ENCODE data around the gene CDC16. TPM values are rescaled to one million over a fixed set of nuclear protein-coding genes. Genes with fewer than 3 reads are reported as not detected.
"Not testable (repeated sequence)": the region's sequence is repeated elsewhere in the genome, so short reads cannot be mapped to it uniquely, and the experiment has no call there.

CDC16 gene
- total RNA-seq, 1 donor from 2014 or later = 91.4 TPM

- peaks cover 52% of the 10 kb centered on the region for H3K36me3 Mint-ChIP-seq (ENCODE audit: low read depth)
- no peak for DNase-seq (ENCODE audit: low spot score)
- no peak overlapping the region for H3K27ac Mint-ChIP-seq
- H3K4me1 Mint-ChIP-seq (ENCODE audit: low read depth) = peaks cover 19% of the 10 kb centered on the region
- H3K9me3 Mint-ChIP-seq = no peaks in the 10 kb centered on the region
- no peak overlapping the region for H3K4me3 Mint-ChIP-seq
- intact Hi-C loops (cut with micrococcal nuclease) = no loop called here
- H3K27me3 Mint-ChIP-seq (ENCODE audit: insufficient read depth) = no peaks in the 10 kb centered on the region
Measured at GRCh38 chr13:114257014-114257413, 22.3 kb downstream of the CDC16 start.

DNA sequence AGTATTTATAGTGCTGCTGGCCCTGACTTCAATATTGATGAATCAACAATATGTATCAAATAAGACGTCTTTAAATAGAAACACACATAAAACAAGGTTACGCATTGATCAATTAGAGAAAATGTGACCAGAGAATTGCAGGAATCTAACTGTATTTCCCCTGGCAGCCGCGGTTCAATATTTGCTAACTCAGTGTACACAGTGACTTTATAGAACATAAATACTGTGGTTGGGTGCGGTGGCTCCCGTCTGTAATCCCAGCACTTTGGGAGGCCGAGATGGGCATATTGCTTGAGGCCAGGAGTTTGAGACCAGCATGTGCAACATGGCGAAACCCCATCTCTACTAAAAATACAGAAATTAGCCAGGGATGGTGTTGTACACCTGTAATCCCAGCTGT lies 23.9 kb downstream of the CDC16 start:
- Mint-ChIP-seq H3K4me1 (ENCODE audit: low read depth) (peaks cover 35% of the 10 kb centered on the region), H3K27ac (no peak overlapping the region), H3K36me3 (ENCODE audit: low read depth) (peaks cover 62% of the 10 kb centered on the region), H3K27me3 (ENCODE audit: insufficient read depth) (no peaks in the 10 kb centered on the region), H3K4me3 (no peak overlapping the region), H3K9me3 (no peaks in the 10 kb centered on the region)
- no peak for DNase-seq (ENCODE audit: low spot score)
- intact Hi-C loops (cut with micrococcal nuclease) = no loop called here

GRCh38 chr13:114259374-114259773 lies 24.7 kb downstream of the CDC16 start:
- no peak overlapping the region for H3K27ac Mint-ChIP-seq
- H3K36me3 Mint-ChIP-seq (ENCODE audit: low read depth) = peaks cover 63% of the 10 kb centered on the region
- H3K4me1 Mint-ChIP-seq (ENCODE audit: low read depth) = peaks cover 38% of the 10 kb centered on the region
- no peaks in the 10 kb centered on the region for H3K27me3 Mint-ChIP-seq (ENCODE audit: insufficient read depth)
- H3K9me3 Mint-ChIP-seq = no peaks in the 10 kb centered on the region
- H3K4me3 Mint-ChIP-seq = no peak overlapping the region
- DNase-seq (ENCODE audit: low spot score) = no peak
- intact Hi-C loops (cut with micrococcal nuclease) = no loop called here

DNA sequence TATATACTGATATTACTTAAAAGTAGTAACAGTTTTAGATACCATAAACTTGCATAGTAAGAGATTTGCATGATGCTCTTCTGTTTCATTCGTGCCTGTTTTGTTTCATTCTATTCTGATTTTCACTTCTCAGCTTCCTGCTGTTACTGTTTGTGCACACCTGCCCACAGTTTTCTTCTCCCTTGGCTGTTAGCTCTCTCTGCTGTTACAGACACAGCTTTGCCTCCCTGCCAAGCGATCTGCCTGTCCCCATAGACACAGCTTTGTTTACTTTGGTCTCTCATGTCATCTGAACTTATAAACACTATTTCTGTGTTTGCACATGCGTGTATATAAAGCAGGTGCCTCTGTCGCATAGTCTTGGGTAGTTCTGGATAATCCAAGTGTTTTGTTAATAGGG lies 25.3 kb downstream of the CDC16 start:
- Mint-ChIP-seq H3K4me3 (no peak overlapping the region), H3K27ac (no peak overlapping the region), H3K4me1 (ENCODE audit: low read depth) (peaks cover 38% of the 10 kb centered on the region), H3K9me3 (no peaks in the 10 kb centered on the region), H3K27me3 (ENCODE audit: insufficient read depth) (no peaks in the 10 kb centered on the region), H3K36me3 (ENCODE audit: low read depth) (peaks cover 58% of the 10 kb centered on the region)
- no peak for DNase-seq (ENCODE audit: low spot score)
- intact Hi-C loops (cut with micrococcal nuclease) = no loop called here

DNA sequence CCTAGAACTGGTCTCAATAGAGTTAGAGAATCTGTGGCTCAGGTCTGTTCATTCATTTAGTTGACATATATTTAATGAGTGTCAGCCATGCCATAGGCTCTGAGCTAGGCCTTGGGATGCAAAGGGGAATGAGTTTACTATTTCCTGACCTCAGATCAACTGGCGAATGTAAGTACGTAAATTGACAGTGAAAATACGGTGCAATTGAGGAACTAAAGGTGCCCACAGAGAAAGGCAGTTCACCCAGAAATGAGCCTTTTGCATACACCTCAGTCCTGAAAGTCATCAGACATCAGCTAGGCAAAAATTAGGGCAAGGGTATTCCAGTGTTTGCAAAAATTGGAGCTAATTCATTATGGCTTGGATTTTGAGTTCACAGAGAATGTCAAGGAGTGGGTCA lies 26.1 kb downstream of the CDC16 start:
- Mint-ChIP-seq H3K27me3 (ENCODE audit: insufficient read depth) (no peaks in the 10 kb centered on the region), H3K4me3 (no peak overlapping the region), H3K4me1 (ENCODE audit: low read depth) (peaks cover 38% of the 10 kb centered on the region), H3K36me3 (ENCODE audit: low read depth) (peaks cover 55% of the 10 kb centered on the region), H3K9me3 (no peaks in the 10 kb centered on the region), H3K27ac (no peak overlapping the region)
- DNase-seq (ENCODE audit: low spot score) = no peak
- intact Hi-C loops (cut with micrococcal nuclease) = no loop called here

DNA sequence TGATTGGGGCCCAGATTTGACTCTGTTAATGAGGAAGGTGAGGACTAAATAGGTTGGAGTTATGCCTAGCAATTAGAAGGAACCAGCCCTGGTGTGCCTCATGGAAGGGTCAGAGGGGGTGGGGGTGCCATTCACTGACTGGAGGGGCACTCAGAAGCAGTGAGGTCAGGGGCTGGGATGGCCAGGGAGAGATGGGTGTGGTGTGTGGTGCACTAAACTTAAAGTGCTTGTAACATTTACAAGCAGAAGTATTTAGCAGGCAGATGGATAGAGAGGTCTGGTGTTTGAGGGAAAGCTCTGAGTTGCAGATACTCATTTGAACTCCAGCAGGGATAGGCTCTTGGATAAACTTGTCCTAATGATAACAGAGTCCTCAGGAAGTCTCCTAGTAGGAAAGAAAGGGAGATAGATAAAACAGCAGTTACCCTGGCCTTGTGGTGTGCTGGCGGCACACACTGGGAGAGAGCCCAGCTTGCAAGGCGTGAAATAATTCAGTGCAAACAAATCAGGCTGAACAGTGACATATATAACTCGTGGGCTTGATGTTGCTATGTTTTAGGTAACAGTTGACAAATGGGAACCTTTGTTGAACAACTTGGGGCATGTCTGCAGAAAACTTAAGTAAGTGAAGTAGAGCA lies 26.8 kb downstream of the CDC16 start:
- DNase-seq (ENCODE audit: low spot score) = no peak
- Mint-ChIP-seq H3K36me3 (ENCODE audit: low read depth) (peaks cover 53% of the 10 kb centered on the region), H3K9me3 (no peaks in the 10 kb centered on the region), H3K27ac (no peak overlapping the region), H3K4me3 (no peak overlapping the region), H3K4me1 (ENCODE audit: low read depth) (peaks cover 38% of the 10 kb centered on the region), H3K27me3 (ENCODE audit: insufficient read depth) (no peaks in the 10 kb centered on the region)
- intact Hi-C loops (cut with micrococcal nuclease) = no loop called here

DNA sequence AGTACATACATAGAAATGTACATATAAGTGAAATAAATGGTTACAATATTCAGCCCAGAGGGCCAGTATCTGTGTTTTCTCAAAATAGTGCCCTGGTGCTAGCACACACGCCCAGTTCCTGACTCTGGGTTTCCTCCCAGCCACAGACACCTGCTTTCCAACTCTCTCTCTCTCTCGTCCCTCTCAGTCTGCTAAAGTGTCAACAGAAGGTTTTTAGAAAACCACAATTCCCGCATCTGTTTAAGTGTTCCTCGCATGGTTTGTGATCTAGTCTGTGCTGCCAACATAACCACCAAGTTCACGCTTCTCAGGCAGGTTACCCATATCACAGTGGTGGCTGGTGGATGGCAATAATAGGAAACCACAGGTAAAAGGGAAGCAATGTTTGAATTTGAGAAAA lies 28.9 kb downstream of the CDC16 start:
- Mint-ChIP-seq H3K4me1 (ENCODE audit: low read depth) (peaks cover 46% of the 10 kb centered on the region), H3K27ac (peak overlapping the region; percentile 42), H3K9me3 (no peaks in the 10 kb centered on the region), H3K36me3 (ENCODE audit: low read depth) (peaks cover 61% of the 10 kb centered on the region), H3K27me3 (ENCODE audit: insufficient read depth) (no peaks in the 10 kb centered on the region), H3K4me3 (no peak overlapping the region)
- intact Hi-C loops (cut with micrococcal nuclease) = no loop called here
- no peak for DNase-seq (ENCODE audit: low spot score)

DNA sequence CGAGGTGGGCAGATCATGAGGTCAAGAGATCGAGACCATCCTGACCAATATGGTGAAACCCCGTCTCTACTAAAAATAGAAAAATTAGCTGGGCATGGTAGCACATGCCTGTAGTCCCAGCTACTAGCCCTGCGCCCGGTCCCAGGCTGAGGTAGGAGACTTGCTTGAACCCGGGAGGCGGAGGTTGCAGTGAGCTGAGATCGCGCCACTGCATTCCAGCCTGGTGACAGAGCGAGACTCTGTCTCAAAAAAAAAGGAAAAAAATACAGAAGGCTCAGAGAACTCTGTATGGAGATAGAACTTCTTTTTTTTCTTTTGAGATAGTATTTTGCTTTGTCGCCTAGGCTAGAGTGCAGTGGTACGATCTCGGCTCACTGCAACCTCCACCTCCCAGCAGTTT lies 29.6 kb downstream of the CDC16 start:
- H3K9me3 Mint-ChIP-seq; intact Hi-C loops (cut with micrococcal nuclease); H3K4me3 Mint-ChIP-seq; H3K27me3 Mint-ChIP-seq (ENCODE audit: insufficient read depth); DNase-seq (ENCODE audit: low spot score); H3K27ac Mint-ChIP-seq: not testable (repeated sequence)
- H3K4me1 Mint-ChIP-seq (ENCODE audit: low read depth) = peaks cover 53% of the 10 kb centered on the region
- H3K36me3 Mint-ChIP-seq (ENCODE audit: low read depth) = peaks cover 62% of the 10 kb centered on the region

DNA sequence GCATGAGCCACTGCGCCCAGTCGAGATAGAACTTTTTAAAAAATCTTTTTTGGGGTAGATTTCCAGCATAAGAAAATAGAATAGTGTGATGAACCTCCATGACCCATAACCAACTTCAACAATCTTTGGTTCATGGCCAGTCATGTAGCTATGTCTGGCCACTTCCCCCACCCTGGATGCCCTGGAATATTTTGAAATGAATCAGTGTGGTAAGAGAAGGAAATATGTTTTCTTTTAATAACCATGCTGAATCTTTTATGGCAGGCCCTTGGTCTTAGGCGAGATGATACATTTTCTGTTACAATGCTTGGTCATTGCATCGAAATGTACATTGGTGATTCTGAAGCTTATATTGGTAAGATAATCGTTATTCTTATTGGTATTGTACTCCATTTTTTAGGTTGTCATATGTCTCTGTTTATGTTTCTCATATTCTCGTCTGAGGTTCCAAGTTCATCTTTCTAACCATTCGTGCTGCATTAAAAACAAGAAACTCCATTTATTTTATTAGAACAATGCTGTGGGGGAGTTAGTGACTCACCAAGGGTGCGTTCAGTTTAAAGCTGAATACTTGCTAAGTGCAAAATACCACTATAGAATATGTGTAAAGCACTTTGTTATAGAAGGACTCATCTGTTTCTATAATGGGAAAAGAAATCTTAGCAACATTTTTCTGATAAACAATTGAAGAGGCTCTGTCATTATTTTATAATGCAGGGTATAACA lies 30.4 kb downstream of the CDC16 start:
- Mint-ChIP-seq H3K4me1 (ENCODE audit: low read depth) (peaks cover 54% of the 10 kb centered on the region), H3K27ac (no peak overlapping the region), H3K27me3 (ENCODE audit: insufficient read depth) (no peaks in the 10 kb centered on the region), H3K9me3 (no peaks in the 10 kb centered on the region), H3K4me3 (no peak overlapping the region), H3K36me3 (ENCODE audit: low read depth) (peaks cover 58% of the 10 kb centered on the region)
- DNase-seq (ENCODE audit: low spot score) = no peak
- intact Hi-C loops (cut with micrococcal nuclease) = no loop called here

GRCh38 chr13:114266241-114266640 lies 31.5 kb downstream of the CDC16 start:
- DNase-seq (ENCODE audit: low spot score) = no peak
- Mint-ChIP-seq H3K27ac (no peak overlapping the region), H3K9me3 (no peaks in the 10 kb centered on the region), H3K36me3 (ENCODE audit: low read depth) (peaks cover 52% of the 10 kb centered on the region), H3K4me3 (no peak overlapping the region), H3K27me3 (ENCODE audit: insufficient read depth) (no peaks in the 10 kb centered on the region), H3K4me1 (ENCODE audit: low read depth) (peaks cover 50% of the 10 kb centered on the region)
- intact Hi-C loops (cut with micrococcal nuclease) = no loop called here

GRCh38 chr13:114268344-114269280 lies 33.9 kb downstream of the CDC16 start:
- no peak overlapping the region for H3K4me3 Mint-ChIP-seq
- peak overlapping the region; percentile 47 for H3K27ac Mint-ChIP-seq
- no peaks in the 10 kb centered on the region for H3K9me3 Mint-ChIP-seq
- no peaks in the 10 kb centered on the region for H3K27me3 Mint-ChIP-seq (ENCODE audit: insufficient read depth)
- peaks cover 46% of the 10 kb centered on the region for H3K36me3 Mint-ChIP-seq (ENCODE audit: low read depth)
- no peak for DNase-seq (ENCODE audit: low spot score)
- intact Hi-C loops (cut with micrococcal nuclease) = no loop called here
- H3K4me1 Mint-ChIP-seq (ENCODE audit: low read depth) = peaks cover 32% of the 10 kb centered on the region

GRCh38 chr13:114269281-114269770 lies 34.6 kb downstream of the CDC16 start:
- intact Hi-C loops (cut with micrococcal nuclease) = no loop called here
- H3K4me3 Mint-ChIP-seq = no peak overlapping the region
- H3K4me1 Mint-ChIP-seq (ENCODE audit: low read depth) = peaks cover 28% of the 10 kb centered on the region
- H3K27ac Mint-ChIP-seq = peak overlapping the region; percentile 21
- DNase-seq (ENCODE audit: low spot score) = no peak
- no peaks in the 10 kb centered on the region for H3K27me3 Mint-ChIP-seq (ENCODE audit: insufficient read depth)
- H3K36me3 Mint-ChIP-seq (ENCODE audit: low read depth) = peaks cover 45% of the 10 kb centered on the region
- no peaks in the 10 kb centered on the region for H3K9me3 Mint-ChIP-seq

- Mint-ChIP-seq H3K27ac (no peak overlapping the region), H3K4me1 (ENCODE audit: low read depth) (peaks cover 27% of the 10 kb centered on the region), H3K9me3 (no peaks in the 10 kb centered on the region)
Measured at GRCh38 chr13:114272977-114273376, 38.3 kb downstream of the CDC16 start.

More at GRCh38 chr13:114272977-114273376, 38.3 kb downstream of the CDC16 start:
- intact Hi-C loops (cut with micrococcal nuclease) = no loop called here
- H3K27me3 Mint-ChIP-seq (ENCODE audit: insufficient read depth) = no peaks in the 10 kb centered on the region
- no peak overlapping the region for H3K4me3 Mint-ChIP-seq
- DNase-seq (ENCODE audit: low spot score) = no peak
- peaks cover 48% of the 10 kb centered on the region for H3K36me3 Mint-ChIP-seq (ENCODE audit: low read depth)
